Femur (tissue), 1 donor: Measurements from ENCODE around the gene PRRC2B.
"Not testable (repeated sequence)": the region's sequence is repeated elsewhere in the genome, so short reads cannot be mapped to it uniquely, and the experiment has no call there.

ENCODE experiments used
- DNase-seq: peaks from one replicate; pipeline ENCODE4 v3.0.0-alpha.2; 2017

The PRRC2B gene

DNA sequence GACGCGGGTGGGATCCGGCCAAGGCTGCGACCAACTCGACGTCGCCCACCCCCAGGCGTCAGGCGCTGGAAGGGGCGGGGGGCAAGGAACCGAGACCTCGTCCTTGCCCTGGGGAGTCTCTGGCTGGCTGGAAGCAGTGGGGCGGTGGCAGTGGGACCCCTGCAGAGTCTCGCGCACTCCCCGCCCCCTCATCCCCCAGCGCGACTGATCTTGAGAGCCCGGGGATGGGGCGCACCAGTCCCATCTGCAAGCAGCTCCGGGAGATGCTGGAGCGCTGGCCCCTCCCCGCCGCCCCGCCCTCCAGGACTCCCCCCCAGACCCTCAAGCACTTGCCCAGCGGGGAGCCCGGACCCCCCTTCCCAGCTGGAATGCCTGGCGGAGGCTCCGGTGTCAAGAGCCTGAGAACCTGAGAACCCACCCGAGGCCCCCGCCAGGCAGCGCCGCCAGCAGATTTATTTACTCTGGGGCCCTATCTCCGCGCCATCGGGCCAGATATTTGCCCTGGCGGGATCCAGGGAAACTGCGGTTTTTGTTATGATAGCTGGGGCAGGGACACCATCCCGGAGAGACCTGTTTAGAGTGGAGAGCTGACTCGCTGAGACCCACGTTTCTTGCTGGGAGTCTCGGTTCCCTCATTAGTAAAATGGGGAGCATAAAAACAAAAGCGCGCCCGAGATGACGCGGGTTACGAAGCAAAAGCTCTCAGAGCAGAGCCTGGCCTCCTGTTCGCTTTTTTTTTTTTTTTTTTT, 152.6 kb downstream of the PRRC2B start:
- peak; percentile 40 for DNase-seq

DNA sequence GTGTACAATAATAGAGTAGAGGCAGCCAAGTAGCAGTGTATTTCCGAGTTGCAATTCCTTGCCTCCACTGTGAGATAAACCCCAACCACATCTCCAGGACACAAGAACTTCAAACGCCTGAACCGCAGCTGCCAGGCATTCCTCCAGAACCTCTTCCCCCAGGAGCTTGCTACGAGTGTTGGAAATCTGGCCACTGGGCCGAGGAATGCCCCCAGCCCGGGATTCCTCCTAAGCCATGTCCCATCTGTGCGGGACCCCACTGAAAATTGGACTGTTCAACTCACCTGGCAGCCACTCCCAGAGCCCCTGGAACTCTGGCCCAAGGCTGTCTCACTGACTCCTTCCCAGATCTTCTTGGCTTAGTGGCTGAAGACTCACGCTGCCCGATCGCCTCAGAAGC, 155.3 kb downstream of the PRRC2B start:
- DNase-seq: not testable (repeated sequence)
